ENCODE data around the gene NRIP2.

DNA sequence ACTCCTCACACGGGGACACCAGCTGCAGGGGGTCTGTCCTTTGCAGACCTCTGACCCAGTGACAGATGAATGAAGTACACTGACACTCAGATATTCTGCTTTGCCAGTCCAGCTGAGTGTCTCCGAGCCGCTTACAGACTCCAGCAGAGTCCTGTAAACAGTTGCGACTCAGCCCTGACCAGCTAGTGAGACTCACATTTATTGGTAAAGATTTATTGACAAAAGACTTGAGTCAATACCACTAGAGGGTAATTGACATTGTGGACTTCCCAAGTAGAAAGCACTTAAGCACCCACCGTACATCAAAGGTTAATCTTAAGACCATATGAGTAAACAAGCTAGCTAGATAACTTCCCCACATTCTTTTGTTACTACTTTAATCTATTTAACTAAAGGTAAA lies 49.8 kb downstream of the NRIP2 start:
- TF ChIP-seq, protein P1, sequence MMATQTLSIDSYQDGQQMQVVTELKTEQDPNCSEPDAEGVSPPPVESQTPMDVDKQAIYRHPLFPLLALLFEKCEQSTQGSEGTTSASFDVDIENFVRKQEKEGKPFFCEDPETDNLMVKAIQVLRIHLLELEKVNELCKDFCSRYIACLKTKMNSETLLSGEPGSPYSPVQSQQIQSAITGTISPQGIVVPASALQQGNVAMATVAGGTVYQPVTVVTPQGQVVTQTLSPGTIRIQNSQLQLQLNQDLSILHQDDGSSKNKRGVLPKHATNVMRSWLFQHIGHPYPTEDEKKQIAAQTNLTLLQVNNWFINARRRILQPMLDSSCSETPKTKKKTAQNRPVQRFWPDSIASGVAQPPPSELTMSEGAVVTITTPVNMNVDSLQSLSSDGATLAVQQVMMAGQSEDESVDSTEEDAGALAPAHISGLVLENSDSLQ (IDR thresholded peaks at IDR 0.05) = no peak
- no peak for TF ChIP-seq RAD51 (IDR thresholded peaks at IDR 0.05)
- TF ChIP-seq, protein P2, sequence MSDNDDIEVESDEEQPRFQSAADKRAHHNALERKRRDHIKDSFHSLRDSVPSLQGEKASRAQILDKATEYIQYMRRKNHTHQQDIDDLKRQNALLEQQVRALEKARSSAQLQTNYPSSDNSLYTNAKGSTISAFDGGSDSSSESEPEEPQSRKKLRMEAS (IDR thresholded peaks at IDR 0.05; ENCODE audit: low read depth, low read length) = no peak
